ENCODE data around the gene DLEC1. TPM values are rescaled to one million over a fixed set of nuclear protein-coding genes. Genes with fewer than 3 reads are reported as not detected.
"Not testable (repeated sequence)": the region's sequence is repeated elsewhere in the genome, so short reads cannot be mapped to it uniquely, and the experiment has no call there.

DLEC1 gene
- total RNA-seq, 4 donors from 2014 or later: 0.18 to 2.2 (median 0.75) TPM

GRCh38 chr3:38051131-38051530, 12.1 kb downstream of the DLEC1 start:
- DNase-seq: no peak
- Histone ChIP-seq H3K4me1 (no peaks in the 10 kb centered on the region), H3K36me3 (no peaks in the 10 kb centered on the region), H3K9me3 (peaks cover 0 to 2% (median 0%) of the 10 kb centered on the region in 4 donors), H3K27ac (no peak overlapping the region), H3K4me3 (no peak overlapping the region), H3K27me3 (no peaks in the 10 kb centered on the region)
- TF ChIP-seq CTCF (IDR thresholded peaks at IDR 0.05): no peak
- no peak for TF ChIP-seq POLR2A (IDR thresholded peaks at IDR 0.05)

GRCh38 chr3:38053286-38053685, 14.3 kb downstream of the DLEC1 start:
- H3K27ac ChIP-seq, H3K27me3 ChIP-seq, H3K4me1 ChIP-seq, H3K9me3 ChIP-seq, H3K36me3 ChIP-seq, DNase-seq, H3K4me3 ChIP-seq: not testable (repeated sequence)

- H3K36me3 ChIP-seq, H3K4me3 ChIP-seq, H3K27me3 ChIP-seq, DNase-seq, H3K9me3 ChIP-seq, H3K27ac ChIP-seq, H3K4me1 ChIP-seq: not testable (repeated sequence)
Measured at GRCh38 chr3:38053813-38054498, 14.9 kb downstream of the DLEC1 start.

GRCh38 chr3:38054499-38055001, 15.5 kb downstream of the DLEC1 start:
- Histone ChIP-seq H3K36me3 (no peaks in the 10 kb centered on the region), H3K27me3 (no peaks in the 10 kb centered on the region), H3K27ac (no peak overlapping the region), H3K4me1 (no peaks in the 10 kb centered on the region), H3K9me3 (peaks cover 0 to 2% (median 0%) of the 10 kb centered on the region in 4 donors), H3K4me3 (no peak overlapping the region)
- TF ChIP-seq POLR2A (IDR thresholded peaks at IDR 0.05): no peak
- TF ChIP-seq CTCF (IDR thresholded peaks at IDR 0.05): no peak
- no peak for DNase-seq

GRCh38 chr3:38059148-38059547, 20.1 kb downstream of the DLEC1 start:
- H3K4me3 ChIP-seq: no peak overlapping the region
- TF ChIP-seq POLR2A (IDR thresholded peaks at IDR 0.05) (no peak), CTCF (IDR thresholded peaks at IDR 0.05) (no peak)
- H3K27me3 ChIP-seq: no peaks in the 10 kb centered on the region
- no peak overlapping the region for H3K27ac ChIP-seq
- H3K9me3 ChIP-seq: no peaks in the 10 kb centered on the region
- H3K36me3 ChIP-seq: no peaks in the 10 kb centered on the region
- no peaks in the 10 kb centered on the region for H3K4me1 ChIP-seq
- DNase-seq: no peak

GRCh38 chr3:38059591-38059990, 20.6 kb downstream of the DLEC1 start:
- Histone ChIP-seq H3K9me3 (no peaks in the 10 kb centered on the region), H3K27me3 (no peaks in the 10 kb centered on the region), H3K27ac (no peak overlapping the region), H3K4me3 (no peak overlapping the region), H3K36me3 (no peaks in the 10 kb centered on the region), H3K4me1 (no peaks in the 10 kb centered on the region)
- DNase-seq: no peak
- TF ChIP-seq POLR2A (IDR thresholded peaks at IDR 0.05) (no peak), CTCF (IDR thresholded peaks at IDR 0.05) (no peak)

- Histone ChIP-seq H3K4me1 (no peaks in the 10 kb centered on the region), H3K27ac (no peak overlapping the region), H3K36me3 (no peaks in the 10 kb centered on the region), H3K4me3 (no peak overlapping the region), H3K27me3 (no peaks in the 10 kb centered on the region), H3K9me3 (no peaks in the 10 kb centered on the region)
- no peak for TF ChIP-seq POLR2A (IDR thresholded peaks at IDR 0.05)
- TF ChIP-seq CTCF (IDR thresholded peaks at IDR 0.05): no peak
- DNase-seq: no peak
Measured at GRCh38 chr3:38062809-38063208, 23.8 kb downstream of the DLEC1 start.

GRCh38 chr3:38064453-38064852, 25.4 kb downstream of the DLEC1 start:
- not testable (repeated sequence) for H3K36me3 ChIP-seq, DNase-seq, H3K4me3 ChIP-seq, H3K27me3 ChIP-seq, H3K4me1 ChIP-seq, H3K27ac ChIP-seq, H3K9me3 ChIP-seq
